Erythroblast (primary cell): Measurements from ENCODE around the gene RAVER2.

Source experiments
- GATA1 ChIP-seq: IDR thresholded peaks from 2 replicates; pipeline ENCODE4 v1.6.1; 2011; ENCODE audit warnings: low read depth, mild to moderate bottlenecking, control low read depth, low read length, moderate library complexity
- POLR2A ChIP-seq: IDR thresholded peaks from 2 replicates; pipeline ENCODE4 v1.6.1; 2011; ENCODE audit warnings: mild to moderate bottlenecking, low read length

DNA sequence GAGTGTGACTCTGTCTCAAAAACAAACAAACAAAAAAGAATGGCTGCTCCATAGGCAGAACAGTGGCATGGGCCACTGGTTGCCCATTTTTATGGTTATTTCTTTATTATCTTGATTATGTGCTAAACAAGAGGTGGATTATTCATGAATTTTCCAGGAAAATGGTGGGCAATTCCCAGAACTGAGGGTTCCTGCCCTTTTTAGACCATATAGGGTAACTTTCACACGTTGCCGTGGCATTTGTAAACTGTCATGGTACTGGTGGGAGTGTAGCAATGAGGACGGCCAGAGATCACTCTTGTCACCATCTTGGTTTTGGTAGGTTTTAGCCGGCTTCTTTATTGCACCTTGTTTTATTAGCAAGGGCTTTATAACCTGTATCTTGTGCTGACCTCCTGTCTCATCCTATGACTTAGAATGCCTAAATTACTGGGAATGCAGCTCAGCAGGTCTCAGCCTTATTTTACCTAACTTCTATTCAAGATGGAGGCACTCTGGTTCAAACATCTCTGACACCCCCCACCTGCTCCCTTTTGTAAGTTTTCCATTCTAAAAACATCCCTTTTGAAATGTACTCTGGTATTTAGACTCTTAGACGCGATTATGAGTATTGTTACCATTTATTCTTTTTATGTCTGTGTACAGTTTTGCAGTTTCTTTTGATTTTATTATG is 57.1 kb downstream of the RAVER2 start:
- TF ChIP-seq POLR2A (no peak), GATA1 (no peak)
